ENCODE data around the gene NANOS2.

Gene NANOS2

GRCh38 chr19:45913874-45914830, at the start of gene NANOS2:
Gene NANOS2, minus strand, starts transcription at chr19:45914778. Its CDS starts 85 bp downstream, at chr19:45914693.
- peak in 1 of 3 donors; percentile 31 for DNase-seq

DNA sequence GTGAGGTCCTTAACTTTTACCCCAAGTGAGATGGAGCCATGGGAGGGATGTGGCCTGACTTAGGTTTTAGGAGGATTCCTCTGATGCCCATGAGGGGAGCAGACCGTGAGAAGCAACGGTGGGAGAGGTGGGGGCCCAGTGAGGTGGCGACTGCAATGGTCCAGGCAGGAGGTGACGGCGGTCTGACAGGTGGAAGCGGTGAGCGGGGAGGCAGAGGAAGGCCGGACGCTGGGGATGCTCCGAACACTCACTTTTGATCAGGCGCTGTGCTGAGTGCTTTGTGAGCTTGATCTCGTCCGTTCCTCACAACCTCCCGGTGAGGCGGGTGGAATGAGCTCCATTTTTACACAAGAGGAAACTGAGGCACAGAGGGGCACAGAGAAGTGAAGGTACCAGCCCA, 47.4 kb upstream of the NANOS2 start:
- DNase-seq = no peak

GRCh38 chr19:45960595-45961235, 46.1 kb upstream of the NANOS2 start:
- no peak for DNase-seq

- no peak for DNase-seq
These were observed 45.0 kb upstream of the NANOS2 start for GRCh38 chr19:45959517-45960025.

GRCh38 chr19:45958769-45959516, 44.4 kb upstream of the NANOS2 start:
- no peak for DNase-seq

DNA sequence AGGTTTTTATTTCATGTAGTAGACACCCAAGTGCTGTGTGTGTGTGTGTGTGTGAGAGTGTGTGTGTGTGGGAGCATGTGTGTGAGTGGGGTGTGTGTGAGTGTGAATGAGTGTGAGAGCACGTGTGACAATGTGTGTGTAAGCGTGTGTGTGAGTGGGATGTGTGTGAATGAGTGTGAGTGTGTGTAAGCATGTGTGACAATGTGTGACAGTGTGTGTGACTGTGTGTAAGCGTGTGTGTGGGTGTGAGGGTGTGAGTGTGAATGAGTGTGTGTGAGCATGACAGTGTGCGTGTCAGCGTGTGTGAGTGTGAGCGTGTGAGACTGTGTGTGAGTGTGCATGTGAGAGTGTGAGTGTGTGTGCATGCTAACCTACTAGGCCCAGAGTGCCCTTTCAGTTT, 43.7 kb upstream of the NANOS2 start:
- no peak for DNase-seq

- DNase-seq = no peak
These were observed 41.5 kb upstream of the NANOS2 start for GRCh38 chr19:45955905-45956608.

GRCh38 chr19:45954156-45954555, 39.6 kb upstream of the NANOS2 start:
- DNase-seq = no peak

DNA sequence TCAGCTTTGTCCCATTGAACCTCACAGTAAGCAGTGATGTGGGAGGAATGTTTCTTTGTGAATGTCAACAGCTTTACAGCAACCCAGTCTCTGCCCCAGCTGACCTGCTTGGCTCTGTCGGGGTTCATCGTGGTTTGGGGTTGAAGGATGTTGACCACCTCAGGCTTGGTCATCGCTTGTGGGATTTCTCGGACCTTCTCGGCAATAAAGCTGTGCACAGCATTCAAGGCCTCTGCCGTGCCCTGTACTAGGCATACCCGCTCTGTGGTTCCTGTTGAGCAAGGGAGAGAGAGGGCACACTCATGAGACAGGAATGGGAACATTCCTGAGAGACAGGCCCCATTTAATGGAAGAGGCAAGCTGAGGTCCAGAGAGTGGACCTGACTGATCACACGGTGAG, 39.1 kb upstream of the NANOS2 start:
- no peak for DNase-seq

- peak; percentile 55 to 81 (median 63) for DNase-seq
These were observed 38.3 kb upstream of the NANOS2 start for GRCh38 chr19:45952686-45953505.

- DNase-seq = no peak
These were observed 37.7 kb upstream of the NANOS2 start for GRCh38 chr19:45952341-45952685.

DNA sequence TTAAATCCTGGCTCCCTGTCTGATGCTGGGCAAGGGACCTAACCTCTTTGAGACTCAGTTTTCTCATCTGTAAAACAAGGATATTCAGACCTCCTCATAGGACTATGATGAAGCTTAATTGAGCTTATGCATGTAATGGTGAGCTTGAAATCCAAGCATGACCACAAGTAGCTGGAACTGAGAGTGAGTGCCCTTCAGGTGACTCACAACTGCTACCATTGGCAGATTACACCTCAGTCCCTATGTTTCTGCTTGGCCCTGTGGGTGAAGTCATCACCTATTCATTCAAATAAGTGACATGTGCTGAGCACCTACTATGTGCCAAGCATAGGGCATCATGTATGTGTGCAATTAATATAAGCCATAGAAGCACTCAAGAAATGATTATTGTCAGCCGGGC, 33.3 kb upstream of the NANOS2 start:
- no peak for DNase-seq

GRCh38 chr19:45940515-45940805, 25.9 kb upstream of the NANOS2 start:
- no peak for DNase-seq

GRCh38 chr19:45939792-45940514, 25.4 kb upstream of the NANOS2 start:
- DNase-seq = no peak

- no peak for DNase-seq
These were observed 24.2 kb upstream of the NANOS2 start for GRCh38 chr19:45938733-45939319.

GRCh38 chr19:45935267-45935666, 20.7 kb upstream of the NANOS2 start:
- DNase-seq = no peak

- no peak for DNase-seq
These were observed 20.1 kb upstream of the NANOS2 start for GRCh38 chr19:45934551-45935230.

DNA sequence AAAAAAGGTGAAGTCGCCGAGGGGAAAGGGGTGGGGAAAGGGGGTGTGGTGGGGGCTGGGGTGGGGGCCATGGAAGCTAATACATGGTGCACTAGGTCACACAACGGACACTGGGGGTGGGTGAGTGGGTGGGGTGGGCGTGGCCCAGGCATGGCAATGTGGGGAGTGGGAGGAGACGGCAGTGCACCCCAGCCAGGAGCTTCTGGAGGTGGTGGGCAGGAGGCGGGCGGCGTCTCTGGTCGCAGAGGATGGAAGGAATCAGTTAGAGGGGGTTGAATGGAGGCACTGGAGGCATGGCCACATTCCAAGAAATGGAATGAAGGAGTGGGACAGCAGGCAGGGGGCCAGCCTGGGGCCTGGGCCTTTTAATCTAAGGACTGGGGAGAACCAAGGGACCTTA, 19.2 kb upstream of the NANOS2 start:
- DNase-seq = no peak

DNA sequence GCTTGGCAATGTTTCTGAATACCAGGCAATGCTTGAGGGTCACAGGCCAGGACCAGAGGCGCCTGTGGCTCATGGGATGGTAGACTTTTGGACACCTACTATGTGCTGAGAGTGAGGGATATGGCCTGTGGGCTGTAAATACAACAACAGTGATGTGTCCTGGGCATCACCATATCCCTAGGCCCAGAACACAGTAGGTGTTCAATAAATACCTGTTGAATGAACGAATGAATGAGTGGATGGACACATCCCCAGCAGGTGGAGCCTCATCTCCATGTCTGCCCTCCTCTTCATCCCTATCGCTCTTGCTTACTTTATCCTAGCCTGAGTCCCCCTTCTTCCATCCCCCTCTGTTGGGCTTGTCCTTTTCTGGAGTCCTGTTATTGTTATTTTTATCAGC, 16.5 kb upstream of the NANOS2 start:
- no peak for DNase-seq

DNA sequence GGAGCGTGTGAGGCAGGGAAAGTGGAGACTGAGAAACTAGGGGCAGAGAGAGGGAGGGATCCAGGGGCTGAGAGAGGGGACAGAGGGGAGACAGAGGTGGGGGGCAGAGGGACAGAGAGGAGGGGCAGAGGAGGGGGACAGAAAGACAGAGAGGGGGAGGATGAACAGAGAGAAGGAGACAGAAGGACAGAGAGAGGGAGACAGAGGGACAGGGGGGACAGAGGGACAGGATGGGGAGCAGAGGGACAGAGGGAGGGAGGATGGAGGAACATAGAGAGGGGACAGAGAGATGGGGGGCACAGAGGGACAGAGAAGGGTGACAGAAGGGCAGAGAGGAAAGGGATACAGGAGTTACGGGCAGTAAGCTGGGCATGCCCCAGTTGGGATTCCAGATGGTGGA, 14.7 kb upstream of the NANOS2 start:
- DNase-seq = no peak

Measured in suppressor macrophage treated with lipopolysaccharide for 1 hour (primary cell).